Bronchial epithelial cell (primary cell): ENCODE measurements around the gene RNF114. TPM values are rescaled to one million over a fixed set of nuclear protein-coding genes. Genes with fewer than 3 reads are reported as not detected.

ENCODE experiments used
- DNase-seq: peaks from one replicate; pipeline ENCODE4 v3.0.0-alpha.2; 2010; ENCODE audit warnings: low read depth
- FAIRE-seq: peaks from 2 replicates; lab custom pipeline; 2011; peaks lifted over from hg19 to GRCh38; lab: Jason Lieb, UNC
- H3K27me3 ChIP-seq: 2 replicates; pipeline ENCODE4 v1.5.1; 2011; ENCODE audit warnings: low read length; ENCODE audit not compliant: control insufficient read depth, insufficient read depth
- H3K36me3 ChIP-seq: 2 replicates; pipeline ENCODE4 v1.5.1; 2011; ENCODE audit warnings: low read length; ENCODE audit not compliant: control insufficient read depth, insufficient read depth
- H3K4me3 ChIP-seq: 2 replicates; pipeline ENCODE4 v1.5.1; 2011; ENCODE audit warnings: mild to moderate bottlenecking, low read depth, low read length, control low read depth
- CTCF ChIP-seq: IDR thresholded peaks from 2 replicates; pipeline ENCODE4 v1.5.1; 2011; ENCODE audit warnings: mild to moderate bottlenecking, moderate library complexity, low read length, control low read depth, inconsistent platforms; ENCODE audit not compliant: insufficient read depth, severe bottlenecking
- total RNA-seq: library from RNA; depleted of rRNA; stranded (reverse); fragments of >200 nt; gene quantifications from 2 replicates; pipeline ENCODE4 v1.2.1, GENCODE V29; 2014

Gene RNF114, protein sequence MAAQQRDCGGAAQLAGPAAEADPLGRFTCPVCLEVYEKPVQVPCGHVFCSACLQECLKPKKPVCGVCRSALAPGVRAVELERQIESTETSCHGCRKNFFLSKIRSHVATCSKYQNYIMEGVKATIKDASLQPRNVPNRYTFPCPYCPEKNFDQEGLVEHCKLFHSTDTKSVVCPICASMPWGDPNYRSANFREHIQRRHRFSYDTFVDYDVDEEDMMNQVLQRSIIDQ
- 28.2 and 67.1 TPM in 2 replicates for total RNA-seq

- Histone ChIP-seq H3K4me3 (peak within 1 kb of the TSS; percentile 92), H3K36me3 (peaks cover 8% of the 10 kb centered on the region), H3K27me3 (no peaks in the 10 kb centered on the region)
- DNase-seq (peak; percentile 52), FAIRE-seq (no peak)
- no peak for TF ChIP-seq CTCF
Measured at GRCh38 chr20:49936153-49937026, at the start of gene RNF114. Gene RNF114, plus strand, starts transcription at chr20:49936397. Its CDS starts 16 bp downstream, at chr20:49936413.

GRCh38 chr20:49886571-49887213 lies 49.5 kb upstream of the RNF114 start:
- no peak overlapping the region for H3K4me3 ChIP-seq
- DNase-seq (no peak), FAIRE-seq (no peak)
- H3K27me3 ChIP-seq = no peaks in the 10 kb centered on the region
- H3K36me3 ChIP-seq = peaks cover 4% of the 10 kb centered on the region
- no peak for TF ChIP-seq CTCF

GRCh38 chr20:49887251-49888211 lies 48.7 kb upstream of the RNF114 start:
- Histone ChIP-seq H3K27me3 (no peaks in the 10 kb centered on the region), H3K36me3 (peaks cover 4% of the 10 kb centered on the region), H3K4me3 (no peak overlapping the region)
- DNase-seq (no peak), FAIRE-seq (peak; percentile 52)
- no peak for TF ChIP-seq CTCF

- Histone ChIP-seq H3K4me3 (no peak overlapping the region), H3K27me3 (no peaks in the 10 kb centered on the region), H3K36me3 (peaks cover 3% of the 10 kb centered on the region)
- peak; percentile 79 for FAIRE-seq
- TF ChIP-seq CTCF = peak; percentile 88
- peak; percentile 34 for DNase-seq
Measured at GRCh38 chr20:49888212-49889000, 47.8 kb upstream of the RNF114 start.
